NCI-H2107 treated with DMSO at 0.1 percent for 48 hours (cell line): Measurements from ENCODE around the gene CYP19A1.

Experiments used
- DNase-seq: peaks from one replicate; lab custom pipeline; 2025; ENCODE audit not compliant: unreplicated experiment; lab: John Stamatoyannopoulos, UW

CYP19A1 gene

DNA sequence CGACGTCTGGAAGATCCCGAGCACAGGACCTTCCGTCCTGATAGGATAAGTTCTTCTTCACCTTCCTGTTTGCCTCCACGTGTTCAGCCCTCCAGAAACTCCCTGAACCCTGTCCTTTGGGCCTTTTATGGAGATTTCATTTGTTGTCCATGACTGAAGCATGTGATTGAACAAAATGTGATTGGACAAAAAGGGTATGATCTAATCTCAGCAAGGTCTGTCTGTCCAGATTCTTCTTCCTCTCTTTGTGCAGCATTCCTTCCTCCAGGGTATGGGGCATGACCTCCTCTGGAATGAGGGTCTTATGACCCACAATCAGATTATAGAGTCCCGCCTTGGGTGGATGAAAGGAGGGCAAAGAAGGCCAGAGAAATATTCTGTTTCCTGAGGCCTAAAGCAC lies at the start of gene CYP19A1:
Gene CYP19A1, minus strand, starts transcription at position 101 of the 400 bp plus-strand sequence. CDS start 95,684 bp downstream, outside the sequence.
- DNase-seq = no peak

DNA sequence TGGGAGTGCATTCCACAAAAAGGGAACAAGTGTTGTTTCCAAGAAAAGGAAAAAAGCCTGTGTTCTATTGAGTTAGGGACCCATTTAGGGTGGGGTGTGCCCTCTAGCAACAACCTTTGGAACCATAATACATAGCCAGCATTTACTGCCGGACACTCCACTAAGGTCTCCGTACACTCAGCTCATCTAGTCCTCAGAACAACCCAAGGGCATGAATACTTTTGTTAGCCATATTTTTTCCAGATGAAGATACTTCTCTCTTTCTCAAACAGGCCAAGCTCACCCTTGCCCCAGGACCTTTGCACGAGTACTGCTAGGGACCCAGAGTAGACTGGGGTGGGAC lies 49.3 kb upstream of the CYP19A1 start:
- DNase-seq = no peak

DNA sequence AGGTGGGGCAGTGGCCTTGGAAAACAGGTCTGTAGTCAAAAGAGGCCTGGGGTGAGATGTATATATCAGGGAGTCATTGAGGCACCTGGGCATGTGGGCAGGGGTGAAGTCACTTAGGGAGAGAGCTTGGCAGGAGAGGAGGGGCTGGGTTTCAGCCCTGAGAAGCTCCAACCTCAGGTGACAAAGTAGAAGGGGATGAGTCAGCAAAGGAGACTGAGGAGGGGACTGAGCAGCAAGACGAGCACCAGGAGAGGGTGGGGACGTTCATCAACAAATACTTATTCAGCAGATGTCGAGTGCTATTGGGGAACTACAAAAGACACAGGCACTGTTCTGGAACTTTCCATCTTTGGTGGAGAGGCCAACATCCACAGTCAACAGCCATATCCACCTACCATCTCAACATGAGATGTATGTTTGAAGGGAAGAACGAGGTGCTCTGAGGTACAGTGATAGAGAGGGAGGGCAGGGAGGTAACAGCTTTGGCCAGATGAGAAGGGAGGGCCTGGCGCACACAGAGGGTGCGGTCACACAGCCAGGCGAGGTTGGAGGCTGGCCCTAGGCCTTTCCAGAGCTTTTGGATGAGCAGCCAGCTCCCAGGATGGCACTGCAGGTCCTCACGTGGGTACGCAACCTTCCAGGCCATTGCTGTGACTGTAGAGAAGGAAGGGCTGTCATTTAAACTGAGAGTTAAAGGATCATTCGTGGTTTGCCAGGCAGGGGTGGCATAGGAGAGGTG lies 48.7 kb upstream of the CYP19A1 start:
- DNase-seq = no peak

DNA sequence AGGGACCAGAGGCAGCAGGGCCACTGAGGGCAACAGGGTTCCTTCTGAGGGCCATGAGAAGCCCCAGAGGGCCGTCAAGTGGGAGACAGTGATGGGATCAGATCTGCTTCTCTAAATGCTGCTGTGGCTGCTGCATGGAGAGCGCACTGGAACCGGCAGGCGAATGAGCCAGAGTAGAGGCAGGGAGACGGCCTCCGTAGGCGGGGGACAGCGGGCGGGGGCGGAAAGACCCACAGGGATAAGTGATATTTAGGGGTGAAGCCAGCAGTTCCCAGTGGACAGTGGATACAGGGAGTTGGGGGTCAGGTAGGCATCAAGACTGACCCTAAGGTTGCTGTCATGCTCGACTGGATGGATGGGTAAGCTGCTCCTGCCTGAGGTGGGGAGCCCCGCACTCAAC lies 48.1 kb upstream of the CYP19A1 start:
- DNase-seq = no peak

DNA sequence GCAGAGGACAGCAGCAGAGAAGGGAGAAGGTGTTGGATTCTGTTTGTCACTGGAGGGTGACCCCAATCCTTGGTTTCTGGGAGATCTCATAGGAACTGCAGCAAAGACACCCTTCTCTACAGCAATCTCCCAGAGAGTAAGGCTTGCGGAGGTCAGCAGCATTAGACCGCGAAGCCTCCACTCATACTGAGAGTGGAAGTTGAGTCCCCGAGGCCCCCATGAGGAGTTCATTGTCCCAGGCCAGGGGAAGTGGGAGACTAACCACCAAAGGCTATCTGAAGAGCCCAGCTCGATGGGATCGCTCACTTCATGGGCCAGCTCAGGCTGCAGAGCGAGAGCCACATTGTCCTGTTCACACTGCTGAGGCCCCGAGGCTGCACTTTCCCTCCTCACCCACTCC lies 47.6 kb upstream of the CYP19A1 start:
- no peak for DNase-seq

DNA sequence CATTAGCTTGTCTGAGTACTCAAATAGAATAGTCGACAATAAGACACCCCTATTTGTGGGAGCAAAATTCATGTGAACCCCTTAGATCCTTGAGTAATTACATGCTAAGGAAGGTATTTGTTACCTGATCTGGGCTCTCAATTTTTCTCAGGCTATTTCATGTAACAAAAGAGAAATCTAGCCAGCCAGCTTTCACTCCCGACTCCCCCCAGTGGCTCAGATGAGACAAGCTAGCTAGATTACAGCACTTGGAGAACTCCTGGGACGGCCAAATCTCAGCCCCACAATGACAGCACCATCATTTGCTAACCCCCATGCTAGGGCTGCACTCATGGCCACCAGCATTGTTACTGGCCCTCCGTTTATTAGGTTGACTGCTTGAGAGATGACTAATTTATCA lies 44.4 kb upstream of the CYP19A1 start:
- peak; percentile 53 for DNase-seq

DNA sequence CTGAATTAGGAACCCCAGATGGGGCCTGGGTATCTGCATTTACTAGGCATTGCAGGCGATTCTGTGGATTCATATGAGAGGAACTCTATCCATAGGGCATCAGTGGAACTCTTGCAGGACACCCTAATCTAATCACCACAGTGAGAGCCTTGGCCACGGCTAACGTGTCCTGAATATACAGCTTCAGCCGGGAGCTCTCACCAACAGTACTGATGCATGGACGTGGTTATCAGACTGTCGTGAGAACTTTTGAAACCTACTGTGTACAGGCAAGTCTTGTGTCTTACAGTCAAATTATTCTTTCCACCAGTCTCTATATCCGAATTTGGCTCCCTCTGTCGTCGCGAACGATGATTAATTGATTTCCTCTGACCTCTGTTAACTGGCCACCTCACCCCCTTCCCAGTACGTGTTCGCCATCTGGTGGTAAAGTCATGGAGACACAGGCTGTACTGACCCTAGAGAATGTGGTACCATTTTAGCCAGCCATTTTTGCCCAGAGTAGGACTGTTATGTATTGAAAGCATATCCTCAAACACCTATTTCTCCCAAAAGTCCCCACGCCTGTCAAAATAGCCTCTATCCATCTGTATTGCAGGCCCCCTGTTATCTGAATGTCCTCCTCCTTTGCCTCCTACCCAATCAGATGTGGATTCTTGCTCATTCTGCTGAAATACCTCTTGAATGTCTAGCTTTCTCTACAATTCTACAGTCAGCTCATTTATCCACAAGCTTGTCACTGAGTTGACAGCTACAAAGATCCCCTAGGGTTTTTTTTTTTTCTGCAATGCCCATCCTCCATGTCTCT lies 42.8 kb upstream of the CYP19A1 start:
- DNase-seq = peak; percentile 55

DNA sequence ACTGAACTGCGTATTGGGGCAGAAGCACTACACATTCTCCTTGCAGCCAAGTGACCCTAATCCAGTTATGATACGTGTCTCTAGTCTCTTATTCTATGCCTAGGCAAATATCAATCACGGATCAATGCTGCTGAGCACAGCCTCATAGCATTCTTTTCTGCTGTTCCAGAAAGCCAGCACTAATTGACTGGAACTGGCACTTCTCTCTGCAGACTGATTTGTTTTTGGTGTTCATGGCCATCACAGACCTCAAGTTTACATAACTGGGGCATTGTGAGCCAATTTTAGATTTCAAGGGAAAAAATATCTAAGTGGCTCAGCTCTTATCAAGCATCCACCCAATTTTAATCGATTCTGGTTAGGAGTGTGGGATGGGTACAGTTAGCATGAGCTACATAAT lies 41.0 kb upstream of the CYP19A1 start:
- no peak for DNase-seq

DNA sequence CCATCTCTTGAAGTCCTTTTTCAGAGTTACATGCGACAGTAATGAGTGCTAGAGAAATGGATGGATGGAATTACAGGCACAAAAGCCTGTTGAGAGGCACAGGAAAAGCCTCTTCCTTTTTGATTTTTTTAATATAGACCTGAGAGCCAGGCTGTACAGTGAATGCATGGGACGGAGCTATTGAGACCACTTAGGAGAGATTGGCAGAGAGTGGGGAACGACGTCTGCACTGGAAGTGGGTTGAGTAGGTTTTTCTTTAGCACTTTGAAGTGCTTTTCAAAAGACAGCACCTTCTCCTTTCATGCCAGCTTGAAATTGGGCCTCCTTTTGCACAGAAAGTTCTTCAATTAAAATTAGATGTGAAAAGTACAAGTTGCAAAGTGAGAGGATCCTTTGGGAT lies 40.0 kb upstream of the CYP19A1 start:
- DNase-seq = no peak

DNA sequence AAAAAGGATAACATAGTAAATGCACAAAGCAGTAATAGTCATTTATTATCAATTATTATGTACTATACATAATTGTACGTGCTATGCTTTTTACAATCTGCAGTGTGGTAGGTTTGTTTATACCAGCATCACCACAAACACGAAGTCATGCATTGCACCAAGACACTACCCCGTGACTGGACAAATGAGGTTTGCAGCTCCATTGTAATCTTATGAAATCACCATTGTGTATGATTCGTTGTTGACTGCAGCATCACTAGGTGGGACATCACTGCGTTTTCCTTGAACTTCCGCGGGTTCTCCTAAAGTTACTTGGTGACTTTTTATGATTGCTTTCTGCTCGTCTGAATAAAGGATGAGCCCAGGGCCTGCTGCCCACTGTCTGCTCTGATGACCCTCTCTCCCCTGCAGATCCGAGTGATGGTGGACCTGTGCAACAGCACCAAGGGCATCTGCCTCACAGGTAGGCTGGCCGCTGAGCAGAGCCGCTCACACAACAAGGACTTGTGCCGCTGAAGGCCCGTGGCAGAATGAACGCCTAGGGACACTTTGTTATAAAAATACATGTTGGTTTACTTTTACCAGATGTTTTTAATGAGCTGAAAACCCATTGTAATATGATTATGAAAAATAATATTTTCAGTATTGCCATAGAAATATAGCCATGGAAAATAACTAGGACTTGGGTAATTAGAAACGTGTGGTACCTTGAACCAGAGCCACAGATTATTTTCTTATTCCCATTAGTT lies 38.8 kb upstream of the CYP19A1 start:
- DNase-seq = no peak

DNA sequence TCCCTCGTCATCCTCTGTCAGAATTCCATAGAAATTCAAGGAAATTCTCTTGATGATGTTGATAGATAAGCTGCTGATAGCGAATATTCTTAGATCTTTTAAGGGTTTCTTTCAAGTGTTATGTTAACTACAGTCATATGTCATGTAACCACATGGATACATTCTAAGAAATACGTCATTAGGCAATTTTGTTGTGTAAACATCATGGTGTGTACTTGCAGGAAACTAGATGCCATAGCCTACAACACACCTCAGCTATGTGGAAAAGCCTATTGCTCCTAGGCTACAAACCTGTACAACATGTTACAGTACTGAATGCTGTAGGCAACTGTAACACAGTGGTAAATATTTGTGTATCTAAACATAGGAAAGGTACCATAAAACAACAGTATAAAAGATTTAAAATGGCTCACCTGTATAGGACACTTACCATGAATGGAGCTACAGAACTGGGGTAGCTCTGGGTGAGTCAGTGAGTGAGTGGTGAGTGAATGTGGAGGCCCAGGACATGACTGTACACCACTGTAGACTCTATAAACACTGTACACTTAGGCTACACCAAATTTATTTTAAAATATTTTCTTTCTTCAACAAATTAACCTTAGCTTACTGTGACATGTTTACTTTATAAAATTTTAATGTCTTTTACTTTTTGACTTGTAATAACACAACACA lies 37.7 kb upstream of the CYP19A1 start:
- no peak for DNase-seq

DNA sequence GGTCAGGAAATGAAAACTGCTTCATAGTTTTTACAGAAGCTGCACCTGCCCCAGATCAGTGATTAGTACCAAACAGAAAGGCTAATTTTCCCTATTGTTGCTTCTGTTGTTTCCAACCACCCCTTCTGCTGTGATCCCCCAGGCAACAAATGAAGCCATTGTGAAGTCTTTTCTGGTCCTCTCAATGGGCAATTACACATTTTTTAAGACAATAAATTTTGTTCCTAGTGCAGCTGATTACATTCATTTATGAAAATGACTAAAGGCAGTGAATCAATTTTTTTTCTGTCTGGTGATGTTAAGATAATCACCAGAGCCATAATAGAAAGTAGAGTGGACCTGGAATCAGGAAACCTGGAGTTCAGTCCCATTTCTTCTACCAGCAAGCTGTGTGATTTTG lies 35.7 kb upstream of the CYP19A1 start:
- peak; percentile 17 for DNase-seq

DNA sequence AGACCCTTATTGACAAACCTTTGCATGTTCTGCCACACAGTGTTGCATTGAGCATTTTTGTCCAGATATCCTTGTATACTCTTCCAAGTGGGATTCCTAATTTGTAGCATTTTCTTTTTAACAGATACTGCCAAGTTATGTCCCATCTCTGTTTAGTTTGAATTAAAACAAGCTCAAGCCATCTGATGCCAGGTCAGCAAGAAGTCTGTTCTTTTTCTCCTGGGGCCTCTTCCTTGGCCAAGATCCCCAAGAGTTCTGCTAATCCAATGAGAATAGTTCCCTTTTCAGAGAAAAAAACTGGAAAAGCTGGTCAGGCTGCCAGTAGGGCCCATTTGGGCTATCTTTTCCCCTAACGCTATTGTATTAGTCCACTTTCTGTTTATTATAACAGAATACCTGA lies 32.9 kb upstream of the CYP19A1 start:
- no peak for DNase-seq

DNA sequence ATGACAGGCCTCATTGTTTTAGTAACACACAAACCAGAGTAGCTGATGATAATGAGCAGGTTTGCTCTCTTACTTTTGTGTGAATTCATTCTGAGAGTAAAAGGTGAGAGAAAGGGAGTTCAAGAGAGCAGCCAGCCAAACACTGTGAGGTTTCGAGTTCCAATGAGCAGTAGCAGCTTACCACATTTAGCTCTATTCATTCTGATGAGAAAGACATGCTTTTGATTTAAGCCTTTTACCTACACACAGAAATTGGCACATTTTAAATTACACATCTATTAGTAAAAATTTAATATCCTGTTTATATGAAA lies 31.0 kb upstream of the CYP19A1 start:
- no peak for DNase-seq

DNA sequence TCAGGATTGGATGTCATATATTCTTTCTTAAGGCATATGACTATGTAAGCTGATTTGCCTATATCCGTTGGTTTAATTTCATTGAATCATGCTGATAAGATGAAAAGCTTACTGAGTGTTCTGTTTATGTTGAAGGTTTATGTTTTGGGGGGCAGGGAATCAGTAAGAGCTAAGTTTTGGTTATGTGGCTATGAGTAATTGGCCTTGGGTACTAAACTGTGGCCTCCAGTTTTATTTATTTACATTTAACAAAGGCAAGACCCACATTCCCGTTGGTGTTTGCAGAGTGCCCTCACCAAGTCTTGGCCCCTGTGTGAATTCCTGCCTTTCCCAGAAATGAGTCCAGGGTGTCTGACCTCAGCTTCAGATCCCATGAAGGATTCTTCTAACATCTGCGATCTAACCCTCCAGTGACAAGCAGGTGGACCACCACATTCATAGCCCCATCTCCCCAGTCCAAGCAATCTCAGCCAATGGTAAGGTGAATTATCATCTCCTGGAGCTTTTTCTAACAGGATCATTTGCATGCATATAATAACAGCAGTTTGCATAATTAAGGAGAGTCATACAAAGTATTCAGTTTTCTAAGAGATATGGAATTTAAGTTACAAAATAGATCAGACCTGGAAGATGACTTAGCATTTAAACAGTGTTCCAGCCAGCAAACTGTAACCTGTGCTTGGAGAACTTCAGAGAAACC lies 30.5 kb upstream of the CYP19A1 start:
- no peak for DNase-seq

DNA sequence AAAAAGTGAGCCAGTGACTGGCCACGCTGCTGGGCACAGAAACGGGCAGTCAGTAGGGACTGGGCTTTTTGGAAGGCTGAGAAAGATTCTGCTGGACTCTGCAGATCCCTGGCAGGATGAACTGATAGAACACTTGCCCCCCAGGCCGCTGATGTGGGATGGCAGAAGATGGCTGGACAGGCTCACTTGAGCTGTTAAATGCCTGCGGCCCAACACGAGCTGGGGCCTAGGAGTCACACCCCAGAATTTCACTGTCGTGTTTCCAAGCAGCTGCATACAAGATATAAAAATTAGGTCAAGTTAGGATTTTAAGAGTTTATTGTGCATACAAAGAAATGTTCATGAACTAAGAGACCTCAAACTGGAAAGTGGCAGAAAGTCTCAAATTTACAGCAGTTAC lies 29.9 kb upstream of the CYP19A1 start:
- no peak for DNase-seq

DNA sequence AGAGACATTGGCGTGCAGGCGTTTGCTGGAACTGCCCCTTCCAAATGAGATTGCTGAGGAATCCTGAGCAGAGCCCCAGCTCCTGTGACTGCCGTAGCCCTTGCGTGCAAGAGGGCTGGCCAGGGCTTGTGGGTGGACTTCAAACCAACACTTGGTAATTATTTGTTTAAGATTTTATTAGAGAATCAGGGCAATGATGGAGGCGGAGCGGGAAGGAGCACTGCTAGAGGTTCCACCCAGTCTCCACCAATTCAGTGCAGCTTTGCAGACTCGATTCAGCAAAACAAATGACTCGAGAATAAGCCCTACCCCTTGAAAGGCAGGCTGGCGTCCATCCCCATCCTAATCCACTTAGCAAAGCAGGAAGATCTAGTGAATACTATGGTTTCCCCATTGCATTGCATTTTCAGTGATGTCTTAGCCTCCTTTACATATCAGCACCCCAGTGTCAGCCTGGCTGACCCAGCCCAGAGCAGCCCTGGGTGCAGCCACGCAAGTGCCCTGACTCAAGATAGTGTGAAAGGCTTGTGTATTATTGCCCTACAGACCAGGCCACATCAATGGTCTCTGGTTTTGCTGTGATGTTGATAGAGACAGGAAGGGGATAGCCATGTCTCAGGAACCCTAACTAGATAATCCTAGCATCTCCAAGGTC lies 29.1 kb upstream of the CYP19A1 start:
- DNase-seq = no peak

DNA sequence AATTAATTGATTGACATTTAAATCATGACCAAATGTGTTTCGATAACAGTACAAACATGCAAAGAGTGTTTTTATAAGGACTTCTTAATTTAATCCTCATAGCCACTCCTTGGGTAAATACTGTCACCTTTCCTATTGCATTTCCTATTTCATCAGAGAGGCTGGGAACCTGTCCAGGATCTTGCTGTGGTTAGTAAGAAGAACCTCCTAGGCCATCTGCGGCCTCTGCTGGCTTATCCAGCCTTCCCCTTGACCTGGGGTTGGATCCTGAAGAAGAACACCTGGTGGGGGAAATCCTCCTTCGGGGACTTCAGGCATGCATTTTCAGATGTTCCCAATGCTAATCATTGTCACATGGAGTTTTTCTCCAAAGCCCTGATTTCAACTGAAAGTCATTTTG lies 28.5 kb upstream of the CYP19A1 start:
- no peak for DNase-seq

DNA sequence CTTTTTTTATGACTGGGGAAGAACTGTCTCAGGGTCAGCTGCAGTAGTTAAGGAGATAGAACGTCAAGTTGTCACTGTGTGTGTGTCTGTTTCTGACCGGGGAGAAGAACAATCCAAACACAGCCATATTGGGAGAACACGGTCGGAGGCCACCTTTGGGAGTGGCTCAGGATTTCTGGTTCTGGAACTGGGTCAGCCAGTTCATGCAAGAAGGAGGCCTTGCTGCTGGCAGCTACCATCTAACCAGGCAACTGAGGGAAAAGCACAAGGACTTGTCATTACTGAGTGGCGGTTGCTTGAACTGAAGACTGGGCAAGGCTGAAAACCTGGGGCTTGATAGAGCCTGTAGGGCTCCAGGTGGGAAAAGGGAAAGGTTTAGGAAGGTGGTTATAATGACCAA lies 27.7 kb upstream of the CYP19A1 start:
- no peak for DNase-seq

DNA sequence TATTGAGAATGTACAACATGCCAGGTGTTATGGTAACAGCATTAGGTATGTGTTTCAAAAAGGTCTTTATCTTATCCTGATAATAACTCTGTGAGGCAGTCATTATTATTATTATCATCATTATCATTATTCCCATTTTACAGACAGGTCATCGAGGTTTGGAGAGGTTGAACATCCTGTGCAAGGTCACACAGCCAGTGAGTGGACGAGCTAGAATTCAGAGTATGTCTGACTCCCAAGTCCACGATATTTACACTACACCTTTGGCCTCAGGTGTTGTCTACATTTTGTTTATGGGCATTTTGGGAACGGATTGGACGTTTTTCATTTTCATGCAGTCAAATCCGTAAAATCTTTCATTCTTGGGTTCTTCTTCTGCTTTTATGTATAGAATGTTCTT lies 27.0 kb upstream of the CYP19A1 start:
- no peak for DNase-seq
